HK-2 (cell line): ENCODE data around the gene OCA2.
A peak's percentile ranks its signal among the peaks of the same experiment; 100 is the strongest.
"Not testable (repeated sequence)": the region's sequence is repeated elsewhere in the genome, so short reads cannot be mapped to it uniquely, and the experiment has no call there.

ENCODE experiments used
- DNase-seq: peaks from one replicate; pipeline ENCODE4 v3.0.0-alpha.2; 2018; ENCODE audit not compliant: unreplicated experiment

The OCA2 gene

DNA sequence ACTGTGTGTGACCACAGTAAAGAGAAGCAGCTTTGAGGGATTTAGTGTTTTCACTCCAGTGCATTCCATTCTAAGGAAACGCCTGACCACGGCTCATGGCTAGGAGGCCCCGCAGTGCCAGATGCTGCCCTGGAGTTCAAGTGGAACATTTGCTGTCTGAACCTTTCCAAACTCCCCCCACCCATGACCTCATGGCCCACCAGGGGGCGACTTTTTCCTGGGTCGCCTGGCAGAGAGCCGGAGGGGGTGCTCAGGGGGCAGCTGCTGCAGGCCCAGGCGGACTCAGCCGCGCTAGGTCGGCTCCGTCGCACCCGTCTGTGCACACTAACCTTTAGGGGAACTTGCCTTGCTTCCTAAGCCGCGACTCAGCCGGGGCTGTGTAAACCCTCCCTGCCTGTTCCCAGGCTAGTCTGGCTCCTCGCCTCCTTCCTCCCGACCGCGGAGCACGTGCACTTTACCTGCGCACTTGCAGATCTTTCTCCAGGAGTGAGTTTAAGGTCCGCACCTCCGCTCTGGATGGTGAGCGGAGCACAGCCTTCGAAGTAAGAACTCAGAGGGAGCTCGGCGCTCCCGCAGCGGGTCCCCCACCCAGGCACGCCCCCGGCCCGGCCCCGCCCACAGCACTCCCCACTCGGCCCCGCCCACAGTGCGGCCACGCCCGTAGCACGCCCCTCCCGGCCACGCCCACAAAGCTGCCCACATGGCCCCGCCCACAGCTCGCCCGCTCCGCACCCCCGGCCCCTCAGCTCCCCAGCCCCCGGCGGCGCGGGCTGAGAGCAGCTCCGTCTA lies at the start of gene OCA2:
TSS of gene OCA2 (minus strand) at position 550 of the 789 bp plus-strand sequence. CDS start 17,441 bp downstream, outside the sequence.
- peak; percentile 32 for DNase-seq

DNA sequence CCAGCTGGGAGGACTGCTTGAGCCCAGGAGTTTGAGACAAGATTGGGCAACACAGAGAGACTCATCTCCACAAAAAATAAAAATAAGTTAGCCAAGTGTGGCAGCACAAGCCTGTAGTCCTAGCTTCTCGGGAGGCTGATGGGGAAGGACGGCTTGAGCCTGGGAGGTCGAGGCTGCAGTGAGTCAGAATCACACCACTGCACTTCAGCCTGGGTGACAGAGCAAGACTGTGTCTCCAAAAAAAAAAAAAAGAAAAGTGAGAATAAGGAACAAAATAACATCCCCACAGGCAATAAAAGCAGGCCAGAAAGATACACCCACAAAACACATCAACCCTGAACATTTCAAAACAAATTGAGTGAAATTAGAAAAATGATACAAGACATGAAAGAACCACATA lies 48.7 kb upstream of the OCA2 start:
- DNase-seq = no peak

DNA sequence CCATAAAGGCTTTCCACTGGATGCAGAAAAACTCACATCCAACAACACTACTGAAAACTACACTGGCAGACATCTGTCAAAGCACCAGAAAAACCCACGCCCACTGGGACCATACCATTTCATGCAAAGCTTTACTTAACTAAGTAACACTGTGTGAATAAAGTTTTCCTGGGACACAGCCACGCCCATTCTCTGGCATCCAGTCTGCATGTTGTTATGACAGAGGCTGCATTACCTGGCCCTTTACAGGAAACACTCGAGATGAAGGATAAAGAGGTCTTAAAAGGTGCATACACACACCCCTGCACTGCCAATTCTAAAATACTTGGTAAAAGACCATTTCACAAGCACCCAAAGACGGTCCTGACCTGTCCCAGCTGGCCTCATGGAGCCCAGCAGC lies 46.3 kb upstream of the OCA2 start:
- not testable (repeated sequence) for DNase-seq

DNA sequence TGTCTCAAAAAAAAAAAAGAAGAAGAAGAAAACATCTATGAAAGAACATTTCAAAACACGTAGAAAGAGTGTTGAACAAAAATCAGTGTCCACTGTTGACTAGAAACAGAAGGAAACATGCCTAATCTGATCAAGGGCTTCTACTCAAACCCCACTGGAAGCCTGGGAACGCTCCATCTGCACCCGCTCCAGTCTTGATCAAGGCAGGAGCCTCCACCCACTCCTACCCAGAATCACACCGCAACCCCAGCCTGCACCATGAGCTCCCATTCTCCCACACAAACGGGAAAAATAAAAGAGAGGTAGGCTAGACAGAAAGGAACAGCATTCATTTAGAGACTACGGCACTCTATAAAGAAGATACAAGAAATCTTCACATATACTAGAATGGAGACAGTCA lies 40.9 kb upstream of the OCA2 start:
- DNase-seq = no peak

DNA sequence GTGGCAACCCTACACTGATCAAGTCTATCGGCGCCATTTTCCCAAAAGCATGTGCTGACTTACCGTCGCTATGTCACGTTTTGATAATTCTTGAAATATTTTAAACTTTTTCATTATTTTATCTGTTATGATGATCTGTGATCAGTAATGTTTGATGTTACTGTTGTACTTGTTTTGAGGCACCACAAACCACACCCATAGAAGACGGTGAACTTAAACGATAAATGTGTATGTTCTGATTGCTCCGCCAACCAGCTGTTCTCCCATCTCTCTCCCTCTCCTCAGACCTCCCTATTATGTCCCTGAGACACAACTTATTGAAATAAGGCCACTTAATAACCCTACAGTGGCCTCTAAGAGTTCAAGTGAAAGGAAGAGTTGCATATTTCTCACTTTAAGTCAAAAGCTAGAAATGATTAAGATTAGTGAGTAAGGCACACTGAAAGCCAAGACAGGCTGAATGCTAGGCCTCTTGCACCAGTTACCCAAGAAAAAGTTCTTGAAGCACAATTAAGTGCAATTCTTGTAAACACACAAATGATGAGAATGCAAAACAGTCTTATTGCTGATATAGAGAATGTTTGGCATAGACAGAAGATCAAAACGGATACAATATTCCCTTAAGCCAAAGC lies 38.4 kb upstream of the OCA2 start:
- DNase-seq = not testable (repeated sequence)

DNA sequence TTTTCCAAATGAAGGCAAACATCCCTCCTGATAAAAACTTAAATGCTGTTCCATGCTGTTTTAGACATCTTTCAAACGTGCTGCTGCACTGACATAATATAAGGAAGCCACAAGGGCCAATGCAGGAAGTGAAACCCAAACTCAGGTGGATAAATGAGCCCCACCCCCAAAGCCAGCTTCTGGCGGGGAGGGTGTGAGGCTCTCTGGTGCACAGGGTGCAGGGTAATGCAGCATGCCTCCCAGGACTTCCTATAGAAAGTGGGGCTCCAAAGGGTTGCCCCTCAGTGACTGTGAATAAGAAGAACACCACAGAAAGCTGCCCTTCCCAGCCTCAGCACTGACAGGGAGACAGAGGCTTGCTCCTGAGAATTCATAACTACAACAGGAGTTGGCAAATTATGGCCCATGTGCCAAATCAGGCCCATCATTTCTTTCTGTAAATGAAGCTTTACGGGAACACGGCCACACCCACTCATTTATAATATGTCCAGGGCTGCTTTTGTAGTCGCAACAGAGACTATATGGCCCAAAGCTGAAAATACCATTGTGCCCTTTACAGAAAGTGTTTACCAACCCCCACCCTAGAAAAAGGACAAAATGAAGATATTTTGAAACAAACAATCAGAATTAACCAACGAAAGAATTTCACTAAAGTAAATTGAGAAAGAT lies 37.3 kb upstream of the OCA2 start:
- not testable (repeated sequence) for DNase-seq

DNA sequence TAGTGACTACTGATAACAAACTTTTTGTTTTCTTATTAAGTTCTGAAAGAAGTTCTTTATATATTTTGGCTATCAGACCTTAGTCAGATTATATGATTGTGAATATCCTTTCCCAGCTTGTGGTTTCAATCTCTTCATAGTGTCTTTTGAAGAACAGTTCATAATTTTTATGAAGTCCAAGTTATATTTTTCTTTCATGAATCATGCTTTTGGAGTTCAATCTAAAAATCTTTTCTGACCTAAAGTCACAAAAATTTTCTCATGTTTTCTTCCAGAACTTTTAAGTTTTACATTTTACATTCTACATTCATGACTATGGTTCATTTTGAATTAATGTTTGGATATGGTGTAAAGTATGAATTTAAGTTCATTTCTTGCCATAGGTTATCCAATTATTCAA lies 34.2 kb upstream of the OCA2 start:
- no peak for DNase-seq

DNA sequence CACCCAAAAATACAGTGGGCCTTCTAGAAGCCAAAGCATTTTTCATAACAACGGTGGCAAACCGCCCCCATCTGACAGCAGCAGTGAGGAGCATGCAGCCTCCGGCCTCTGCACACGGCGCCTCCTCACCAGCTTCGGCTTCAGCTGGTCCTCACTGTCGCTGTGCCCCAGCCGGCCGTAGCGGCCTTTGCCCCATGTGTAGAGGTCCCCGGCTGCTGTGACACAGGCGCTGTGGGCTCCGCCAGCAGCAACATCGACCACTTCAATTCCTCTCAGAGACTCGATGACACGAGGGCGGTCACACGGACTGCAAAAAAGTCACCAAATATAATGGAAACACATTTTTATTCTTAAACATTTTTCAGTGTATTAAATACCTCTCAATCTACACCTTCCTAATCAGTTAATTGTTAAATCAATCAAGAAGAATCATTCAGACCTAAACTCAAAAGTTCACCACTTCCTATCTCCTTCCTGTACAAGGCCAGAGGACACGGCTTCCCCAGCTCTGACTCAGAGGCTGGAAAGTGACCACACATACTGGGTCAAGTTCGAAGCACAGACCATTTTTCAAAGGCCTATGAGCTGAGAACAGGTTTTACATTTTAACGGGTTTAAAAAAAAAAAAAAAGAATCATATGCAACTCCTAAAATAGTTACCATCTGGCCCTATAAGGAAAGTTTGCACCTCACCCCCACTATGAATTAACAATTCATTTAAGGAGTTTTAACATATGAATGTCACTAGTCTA lies 33.6 kb upstream of the OCA2 start:
- DNase-seq = no peak

DNA sequence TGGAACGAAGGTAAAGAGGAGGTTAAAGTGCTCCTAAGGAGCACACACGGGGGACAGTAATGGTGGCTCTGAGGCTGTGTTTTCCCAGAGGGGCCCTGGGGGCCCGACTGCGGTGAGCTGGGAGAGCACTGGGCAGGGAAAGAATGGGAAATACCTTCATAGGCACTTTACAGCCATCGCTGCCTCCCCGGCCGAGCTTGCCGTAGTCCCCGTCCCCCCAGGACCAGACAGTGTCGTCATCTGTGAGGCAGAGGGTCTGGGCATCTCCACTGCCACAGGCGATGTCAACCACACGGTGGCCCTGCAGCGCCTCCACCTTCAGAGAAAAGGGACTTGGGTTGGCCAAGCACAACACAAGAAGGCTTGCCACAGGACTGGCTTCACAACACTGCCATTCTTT lies 32.8 kb upstream of the OCA2 start:
- DNase-seq = no peak

DNA sequence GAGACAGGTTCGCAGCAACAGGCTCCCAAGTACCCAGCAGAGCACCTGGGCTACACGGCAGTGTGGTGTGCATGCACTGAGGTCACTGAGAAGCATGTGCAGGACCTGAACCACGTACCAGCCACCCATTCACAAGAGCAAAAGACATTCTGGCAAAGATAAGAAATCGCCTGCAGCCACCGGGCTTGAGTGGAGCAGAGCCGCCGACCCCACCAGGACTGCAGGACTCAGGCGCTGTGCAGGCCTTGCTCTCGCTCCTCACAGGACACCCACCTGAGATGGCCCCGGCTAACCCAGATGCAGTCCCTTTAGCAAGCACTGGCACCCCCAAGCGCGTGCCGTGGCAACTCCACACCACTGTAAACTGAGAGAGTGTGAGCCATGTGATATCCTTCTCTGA lies 32.3 kb upstream of the OCA2 start:
- DNase-seq = no peak

DNA sequence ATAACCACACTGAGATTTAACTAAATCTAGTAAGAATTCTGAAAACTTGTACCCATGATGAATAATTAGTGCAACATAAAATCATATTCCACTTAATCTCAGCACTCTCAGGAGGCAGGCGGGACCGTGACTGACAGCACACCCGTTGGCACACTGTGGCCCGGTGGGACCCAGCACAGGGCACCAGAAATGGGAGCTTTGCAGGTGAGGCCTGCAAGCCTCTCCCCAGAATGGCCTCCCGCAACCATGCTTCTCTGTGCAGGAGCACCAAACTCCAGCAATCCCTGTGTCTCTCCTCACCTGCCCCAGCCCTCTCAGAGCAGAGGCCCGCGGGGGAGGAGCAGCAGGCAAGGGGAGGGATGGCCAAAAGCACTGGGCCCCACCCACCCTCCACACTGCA lies 31.5 kb upstream of the OCA2 start:
- no peak for DNase-seq

DNA sequence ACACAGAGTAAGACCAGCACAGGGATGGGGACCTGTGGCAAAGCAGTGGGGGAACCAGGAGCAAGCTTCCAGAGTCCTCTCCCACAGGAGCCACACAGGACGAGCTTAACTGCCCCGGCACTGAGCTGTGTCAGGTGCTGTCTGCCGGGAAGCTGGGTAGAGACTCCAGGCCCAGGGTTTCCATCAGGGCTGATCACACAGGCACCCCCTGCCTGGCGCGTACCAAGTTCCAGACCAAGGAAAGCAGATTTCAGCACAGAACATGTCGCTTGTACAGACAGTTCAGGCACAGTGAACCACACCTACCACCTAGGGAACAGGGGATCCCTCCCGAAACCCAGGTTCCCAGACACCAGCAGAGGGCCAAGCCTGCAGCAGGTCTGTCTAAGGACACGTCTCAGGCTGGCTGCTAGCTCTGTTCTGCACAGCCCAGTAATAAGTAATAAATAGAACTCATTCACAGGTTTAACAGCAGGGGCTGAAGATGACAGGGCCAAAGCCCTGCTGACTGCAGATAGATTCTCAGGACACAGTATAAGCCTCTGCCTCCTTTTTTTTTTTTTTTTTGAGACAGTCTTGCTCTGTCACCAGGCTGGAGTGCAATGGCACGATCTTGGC lies 30.2 kb upstream of the OCA2 start:
- no peak for DNase-seq

DNA sequence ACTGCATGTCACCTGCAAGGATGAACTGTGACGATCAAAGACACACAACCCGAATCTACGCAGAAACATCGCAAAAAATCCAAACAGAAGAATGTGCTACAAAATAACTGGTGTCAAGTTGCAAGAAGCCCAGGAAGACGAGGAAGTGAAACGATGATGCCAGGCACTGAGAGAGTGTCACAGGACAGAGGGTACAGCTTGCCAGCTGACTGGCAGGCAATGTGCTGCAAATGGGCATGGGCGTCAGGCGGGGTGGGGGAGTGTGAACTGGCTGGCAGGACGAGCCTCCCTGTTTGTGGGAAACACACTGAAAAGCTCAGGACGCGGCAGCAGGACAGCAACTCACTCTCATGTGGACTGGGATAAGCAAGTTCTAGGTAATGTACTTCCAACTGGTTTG lies 28.9 kb upstream of the OCA2 start:
- no peak for DNase-seq

DNA sequence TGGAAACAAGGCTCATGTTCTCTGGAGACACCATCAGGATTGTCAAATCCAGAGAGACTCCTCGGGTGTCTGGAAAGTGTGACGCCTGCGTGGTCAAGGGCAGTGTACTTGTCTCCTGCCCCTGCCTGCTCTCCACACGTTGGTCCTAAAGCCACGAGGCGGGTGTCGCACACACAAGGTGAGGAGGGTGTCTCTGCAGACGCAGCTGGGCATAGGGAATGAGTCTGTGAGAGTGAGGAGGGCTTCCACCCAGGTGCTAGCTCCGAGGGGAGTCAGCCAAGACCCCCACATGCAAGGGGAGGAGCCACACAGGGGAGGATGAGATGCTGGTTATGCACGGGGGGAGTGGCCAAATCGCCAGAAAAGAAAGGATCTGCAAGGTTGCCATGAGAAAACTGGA lies 27.9 kb upstream of the OCA2 start:
- DNase-seq = no peak

DNA sequence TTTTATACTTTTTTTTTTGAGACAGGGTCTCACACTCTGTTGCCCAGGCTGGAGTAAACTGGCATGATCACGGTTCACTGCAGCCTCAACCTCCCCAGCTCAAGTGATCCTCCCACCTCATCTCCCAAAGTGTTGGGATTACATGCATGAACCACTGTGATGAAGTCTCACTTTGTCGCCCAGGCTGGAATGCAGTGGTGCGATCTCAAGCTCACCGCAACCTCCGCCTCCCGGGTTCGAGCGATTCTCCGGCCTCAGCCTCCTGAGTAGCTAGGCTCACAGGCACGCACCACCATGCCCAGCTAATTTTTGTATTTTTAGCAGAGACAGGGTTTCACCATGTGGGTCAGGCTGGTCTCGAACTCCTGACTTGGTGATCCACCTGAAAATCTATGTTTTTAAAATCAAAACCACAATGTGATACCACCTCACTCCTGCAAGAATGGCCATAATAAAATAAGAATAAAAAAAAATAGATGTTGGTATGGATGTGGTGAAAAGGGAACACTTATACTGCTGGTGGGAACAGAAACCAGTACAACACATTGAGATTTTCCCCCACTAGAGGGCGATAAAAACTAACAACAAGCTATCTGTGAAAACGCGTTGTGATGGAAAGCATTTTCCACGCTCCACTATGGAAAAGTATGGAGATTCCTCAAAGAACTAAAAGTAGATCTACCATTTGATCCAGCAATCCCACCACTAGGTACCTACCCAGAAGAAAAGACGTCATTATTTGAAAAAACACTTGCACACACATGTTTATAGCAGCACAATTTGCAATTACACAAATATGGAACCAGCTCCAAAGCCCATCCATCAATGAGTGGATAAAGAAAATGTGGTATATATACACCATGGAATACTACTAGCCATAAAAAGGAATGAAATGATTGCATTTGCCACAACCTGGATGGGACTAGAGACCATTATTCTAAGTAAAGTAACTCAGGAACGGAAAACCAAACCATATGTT lies 26.8 kb upstream of the OCA2 start:
- no peak for DNase-seq

DNA sequence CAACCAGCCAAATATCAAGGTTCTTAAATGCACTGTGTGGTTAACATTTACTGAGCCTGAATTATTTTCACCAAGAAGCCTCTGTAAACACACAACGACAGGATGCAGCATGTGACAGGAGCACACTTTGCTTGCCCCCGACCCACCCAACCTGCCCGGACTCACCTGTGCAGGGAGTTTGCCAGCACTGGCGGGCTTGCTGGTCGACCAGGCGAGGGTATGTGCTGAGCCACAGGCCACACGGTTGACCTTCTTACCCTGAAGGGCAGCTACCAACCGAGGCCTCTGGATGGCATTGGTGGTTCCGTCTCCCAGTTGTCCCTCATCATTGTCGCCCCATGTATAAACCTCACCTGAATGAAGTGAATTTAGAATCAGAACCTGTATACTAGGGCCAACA lies 25.7 kb upstream of the OCA2 start:
- DNase-seq = no peak

DNA sequence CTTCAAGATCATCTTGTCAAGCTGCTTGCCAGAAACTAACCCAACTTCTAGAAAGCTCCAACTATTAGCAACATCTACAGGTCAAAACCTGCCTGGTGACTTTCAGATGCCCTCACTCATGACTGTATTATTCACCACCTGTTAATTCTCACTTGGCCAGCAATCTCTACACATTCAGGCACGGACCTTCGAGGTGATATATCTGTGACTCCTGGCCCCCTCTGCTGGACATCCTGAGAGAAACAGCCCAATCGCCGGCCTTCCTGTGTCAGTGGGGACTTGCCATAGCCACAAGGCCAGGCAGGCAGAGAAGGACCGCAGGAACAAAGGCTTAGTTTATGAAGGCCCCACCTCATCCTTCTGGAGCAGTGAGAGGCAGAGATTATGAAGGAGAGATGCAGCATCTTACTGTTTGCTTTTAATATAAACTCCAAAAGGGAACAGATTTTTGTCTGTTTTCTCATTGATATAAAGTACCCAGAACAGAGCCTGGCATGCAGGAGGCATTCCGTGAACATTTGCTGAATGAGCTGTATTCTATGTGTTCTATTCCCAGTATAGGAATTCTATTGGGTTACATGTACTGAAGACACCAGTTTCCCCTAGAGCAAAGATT lies 24.4 kb upstream of the OCA2 start:
- DNase-seq = peak; percentile 68

DNA sequence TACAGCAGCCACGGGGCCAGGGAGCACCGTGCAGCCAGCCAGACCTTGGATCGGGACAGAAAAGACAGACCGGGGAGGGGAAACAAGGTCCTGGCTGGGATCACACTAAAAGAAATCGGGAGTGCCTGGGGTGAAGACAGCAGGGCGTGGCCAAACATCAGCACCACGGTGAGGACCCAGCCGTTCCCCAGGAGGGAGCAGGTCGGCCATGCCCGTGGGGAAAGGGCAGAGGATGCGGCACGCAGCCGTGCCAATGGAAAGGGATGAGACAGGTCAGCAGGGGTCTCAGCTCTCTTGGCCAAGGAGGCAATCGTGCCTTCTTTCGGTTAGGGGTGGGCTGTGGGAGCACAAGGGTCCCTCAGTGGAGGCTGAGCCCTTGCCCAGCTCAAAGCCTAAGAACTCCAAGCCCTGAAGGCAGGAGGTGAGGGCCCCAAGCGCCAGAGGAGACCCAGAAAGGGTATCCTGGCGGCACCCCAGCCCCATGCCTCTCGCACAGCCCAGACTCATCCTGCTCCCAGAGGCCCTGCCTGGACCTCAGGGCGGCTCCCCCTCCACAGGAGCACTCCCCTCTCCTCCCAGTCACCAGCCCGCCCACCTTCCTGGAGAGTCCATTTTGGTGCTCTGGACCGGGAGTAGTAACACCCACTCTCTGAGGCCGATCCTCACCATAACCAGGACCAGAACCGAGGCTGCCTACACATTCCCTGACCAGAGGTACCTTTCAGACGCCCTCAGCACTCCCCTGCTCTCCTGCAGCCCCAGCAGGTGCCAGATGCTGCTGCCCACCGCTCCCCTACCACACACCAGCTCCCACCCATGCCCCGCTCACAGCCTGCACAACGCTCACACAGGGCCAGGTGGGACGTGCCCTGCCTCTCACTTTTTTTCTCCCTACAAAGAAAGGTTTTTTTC lies 23.2 kb upstream of the OCA2 start:
- DNase-seq = no peak

DNA sequence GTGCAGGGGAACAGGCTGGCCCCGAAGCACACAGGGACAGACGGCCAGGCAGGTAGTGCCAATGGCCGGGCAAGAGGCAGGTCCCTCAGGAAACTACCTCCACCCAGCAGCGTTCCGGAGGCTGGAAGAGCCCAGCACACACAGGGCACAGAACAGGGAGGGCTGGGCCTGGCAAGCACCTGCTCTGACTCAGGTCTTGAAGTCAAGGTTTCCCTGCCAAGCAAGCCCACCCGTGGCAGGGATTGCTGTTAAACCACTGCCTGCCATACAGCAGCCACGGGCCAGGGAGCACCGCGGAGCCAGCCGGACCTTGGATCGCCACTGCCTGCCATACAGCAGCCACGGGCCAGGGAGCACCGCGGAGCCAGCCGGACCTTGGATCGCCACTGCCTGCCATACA lies 22.5 kb upstream of the OCA2 start:
- not testable (repeated sequence) for DNase-seq
